Neural crest cell (in vitro differentiated cells): Measurements from ENCODE around the gene MVB12B. TPM values are rescaled to one million over a fixed set of nuclear protein-coding genes. Genes with fewer than 3 reads are reported as not detected.

Source experiments
- DNase-seq: peaks from one replicate; pipeline ENCODE4 v3.0.0; 2021; ENCODE audit warnings: low read depth, mixed read lengths, low spot score
- H3K27ac Mint-ChIP-seq: one replicate; pipeline ENCODE4 v1.8.0; 2021; ENCODE audit warnings: mild to moderate bottlenecking, mixed read lengths; ENCODE audit not compliant: unreplicated experiment
- H3K27me3 Mint-ChIP-seq: 2 replicates; pipeline ENCODE4 v1.8.0; 2021; ENCODE audit warnings: low read depth, mild to moderate bottlenecking, mixed read lengths
- H3K36me3 Mint-ChIP-seq: 2 replicates; pipeline ENCODE4 v1.8.0; 2021; ENCODE audit warnings: low read depth, mild to moderate bottlenecking, mixed read lengths
- H3K4me1 Mint-ChIP-seq: 2 replicates; pipeline ENCODE4 v1.8.0; 2021; ENCODE audit warnings: mixed read lengths
- H3K4me3 Mint-ChIP-seq: one replicate; pipeline ENCODE4 v1.8.0; 2021; ENCODE audit warnings: mild to moderate bottlenecking, mixed read lengths
- H3K9me3 Mint-ChIP-seq: 2 replicates; pipeline ENCODE4 v1.8.0; 2021; ENCODE audit warnings: mixed read lengths
- CTCF ChIP-seq: fragments of 200-600 bp; sonication (generic); conservative IDR thresholded peaks from 2 replicates; pipeline ENCODE4 v1.5.0; 2021; ENCODE audit warnings: antibody characterized with exemption, mild to moderate bottlenecking
- total RNA-seq: library from RNA; stranded (reverse); gene quantifications from 2 replicates; pipeline ENCODE4 v1.2.1, GENCODE V29; 2021

Gene MVB12B
- total RNA-seq, 1 donor from 2014 or later, result 68.1 TPM

DNA sequence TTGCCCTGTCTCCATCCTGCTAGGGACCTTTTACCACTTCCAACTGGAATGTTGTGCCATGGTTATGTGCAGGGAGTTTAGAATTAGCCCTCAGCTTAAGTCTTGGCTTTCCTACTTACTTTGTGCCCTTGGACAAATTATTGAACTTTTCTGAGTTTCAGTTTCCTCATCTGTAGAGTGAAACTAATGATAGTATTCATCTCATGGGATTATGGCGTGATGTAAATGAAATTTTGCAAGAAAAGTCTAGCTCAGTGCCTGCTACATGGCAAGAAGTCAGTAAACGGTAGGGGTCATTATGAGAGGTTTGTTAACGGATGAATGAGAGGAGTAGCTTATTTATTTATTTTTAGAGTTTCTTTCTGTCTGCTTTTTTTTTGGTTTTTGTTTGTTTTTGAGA, 1.8 kb downstream of the MVB12B start:
- peak overlapping the region; percentile 64 for H3K27ac Mint-ChIP-seq
- no peaks in the 10 kb centered on the region for H3K27me3 Mint-ChIP-seq
- H3K4me3 Mint-ChIP-seq, result peak overlapping the region; percentile 96
- DNase-seq, result no peak
- peaks cover 64% of the 10 kb centered on the region for H3K4me1 Mint-ChIP-seq
- peaks cover 2% of the 10 kb centered on the region for H3K9me3 Mint-ChIP-seq
- peaks cover 14% of the 10 kb centered on the region for H3K36me3 Mint-ChIP-seq
- TF ChIP-seq CTCF, result no peak

GRCh38 chr9:126329476-126330275, 3.0 kb downstream of the MVB12B start:
- H3K36me3 Mint-ChIP-seq, result peaks cover 11% of the 10 kb centered on the region
- no peaks in the 10 kb centered on the region for H3K9me3 Mint-ChIP-seq
- peak overlapping the region; percentile 78 for H3K4me3 Mint-ChIP-seq
- no peak overlapping the region for H3K27ac Mint-ChIP-seq
- H3K4me1 Mint-ChIP-seq, result peaks cover 71% of the 10 kb centered on the region
- no peaks in the 10 kb centered on the region for H3K27me3 Mint-ChIP-seq
- DNase-seq, result no peak
- no peak for TF ChIP-seq CTCF

DNA sequence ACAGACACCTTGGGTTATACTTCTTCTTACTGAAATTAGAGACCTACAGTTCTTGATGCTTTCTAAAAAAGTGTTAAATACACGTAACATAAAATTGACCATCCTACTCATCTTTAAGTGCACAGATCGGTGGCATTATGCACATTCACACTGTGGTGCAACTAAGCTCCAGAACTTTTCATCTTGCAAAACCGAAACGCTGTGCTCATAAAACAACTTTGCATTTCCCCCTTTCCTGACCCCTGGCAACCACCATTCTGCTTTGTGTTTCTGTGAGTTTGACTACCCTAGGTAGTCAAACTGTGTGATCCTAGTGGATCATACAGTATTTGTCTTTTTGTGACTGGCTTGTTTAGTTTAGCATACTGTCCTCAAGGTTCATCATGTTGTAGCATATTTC, 3.9 kb downstream of the MVB12B start:
- Mint-ChIP-seq H3K27ac (no peak overlapping the region), H3K36me3 (peaks cover 10% of the 10 kb centered on the region), H3K4me3 (peak overlapping the region; percentile 78), H3K27me3 (no peaks in the 10 kb centered on the region), H3K9me3 (no peaks in the 10 kb centered on the region), H3K4me1 (peaks cover 76% of the 10 kb centered on the region)
- no peak for DNase-seq
- TF ChIP-seq CTCF, result no peak

- Mint-ChIP-seq H3K4me1 (peaks cover 86% of the 10 kb centered on the region), H3K4me3 (peak overlapping the region; percentile 68), H3K27ac (peak overlapping the region; percentile 81), H3K9me3 (no peaks in the 10 kb centered on the region), H3K36me3 (peaks cover 10% of the 10 kb centered on the region), H3K27me3 (no peaks in the 10 kb centered on the region)
- TF ChIP-seq CTCF, result no peak
- DNase-seq, result no peak
These were observed 5.5 kb downstream of the MVB12B start for GRCh38 chr9:126331964-126332748.

- Mint-ChIP-seq H3K4me1 (peaks cover 89% of the 10 kb centered on the region), H3K4me3 (no peak overlapping the region), H3K27me3 (no peaks in the 10 kb centered on the region), H3K27ac (peak overlapping the region; percentile 65), H3K9me3 (no peaks in the 10 kb centered on the region), H3K36me3 (peaks cover 2% of the 10 kb centered on the region)
- no peak for DNase-seq
- TF ChIP-seq CTCF, result no peak
These were observed 8.3 kb downstream of the MVB12B start for GRCh38 chr9:126334721-126335621.
